Thoracic aorta (tissue), 2 donors: ENCODE measurements around the gene PER1. TPM values are rescaled to one million over a fixed set of nuclear protein-coding genes. Genes with fewer than 3 reads are reported as not detected.
A peak's percentile ranks its signal among the peaks of the same experiment; 100 is the strongest.

Experiments used
- ATAC-seq: fragments of 150-250 bp; one replicate; pipeline ENCODE4 v1.8.0; 2017; ENCODE audit warnings: low read depth; ENCODE audit not compliant: insufficient number of reproducible peaks, low FRiP score
- DNase-seq: peaks from one replicate; pipeline ENCODE4 v3.0.0-alpha.2; 2020; ENCODE audit warnings: low spot score
- H3K27ac ChIP-seq, 2 donors: fragments of 200-600 bp; sonication (generic); 1 replicate in 1 of 2; 2 replicates in 1 of 2; pipeline ENCODE4 v1.5.1; 2016; ENCODE audit warnings: mild to moderate bottlenecking in 2 of 2, moderate library complexity in 2 of 2
- H3K27me3 ChIP-seq: fragments of 200-600 bp; sonication (generic); replicated peaks from 2 replicates; pipeline ENCODE4 v1.6.0; 2016; ENCODE audit warnings: mild to moderate bottlenecking; ENCODE audit not compliant: insufficient read depth
- H3K36me3 ChIP-seq: fragments of 200-600 bp; sonication (generic); one replicate; pipeline ENCODE4 v1.5.1; 2016
- H3K4me1 ChIP-seq, 2 donors: fragments of 200-600 bp; sonication (generic); 1 replicate in 1 of 2; 2 replicates in 1 of 2; pipeline versions ENCODE4 v1.5.1 to v1.6.0; 2016; ENCODE audit warnings: low read depth in 2 of 2, mild to moderate bottlenecking in 1 of 2; ENCODE audit not compliant: control insufficient read depth in 1 of 2
- H3K4me3 ChIP-seq: fragments of 200-600 bp; sonication (generic); 2 replicates; pipeline ENCODE4 v1.5.1; 2016; ENCODE audit warnings: mild to moderate bottlenecking
- H3K9me3 ChIP-seq: fragments of 200-600 bp; sonication (generic); 2 replicates; pipeline ENCODE4 v1.5.1; 2016
- total RNA-seq, 2 donors: library from RNA; depleted of rRNA; stranded (reverse); fragments of >200 nt; gene quantifications; one replicate each; pipeline versions ENCODE4 v1.1.0 to v1.2.3, GENCODE V29; 2016
- TF ChIP-seq, protein P1 (sequence below): fragments of 200-600 bp; sonication (generic); IDR thresholded peaks from one replicate; pipeline ENCODE4 v1.5.1; 2019; ENCODE audit warnings: antibody characterized with exemption

PER1 gene
- total RNA-seq, 2 donors from 2014 or later, result 175 to 292 TPM

DNA sequence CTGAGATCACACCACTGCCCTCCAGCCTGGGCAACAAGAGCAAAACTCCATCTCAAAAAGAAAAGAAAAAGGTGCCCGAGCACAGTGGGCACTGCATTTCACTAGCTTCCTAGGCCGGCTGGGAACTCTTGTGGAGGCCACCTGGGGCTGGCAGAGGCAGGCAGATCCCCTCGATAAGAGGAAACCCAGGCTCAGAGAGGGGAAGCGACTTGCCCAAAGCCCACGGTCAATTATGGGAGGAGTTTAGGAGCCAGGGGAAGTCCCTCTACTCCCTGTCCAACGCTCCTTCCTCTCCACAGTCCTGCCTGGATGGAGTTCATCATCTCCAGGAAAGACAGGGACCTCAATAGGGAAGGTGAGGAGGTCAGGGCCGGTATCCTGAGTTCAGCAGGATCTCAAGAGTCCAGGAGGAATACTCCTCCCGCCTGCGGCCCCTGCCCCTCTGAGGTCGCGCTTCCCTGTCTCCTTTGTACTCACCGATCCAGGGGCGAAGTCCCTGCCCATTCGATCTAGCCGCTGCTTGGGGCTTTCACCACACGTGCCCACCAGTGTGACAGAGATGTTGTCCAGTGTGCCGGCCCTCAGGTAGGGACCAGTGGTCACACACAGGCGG lies 34.7 kb downstream of the PER1 start:
- no peak overlapping the region for H3K27ac ChIP-seq
- DNase-seq (no peak), ATAC-seq (no peak)
- no peaks in the 10 kb centered on the region for H3K36me3 ChIP-seq
- H3K4me3 ChIP-seq, result peak overlapping the region; percentile 80
- no peaks in the 10 kb centered on the region for H3K9me3 ChIP-seq
- TF ChIP-seq, protein P1, sequence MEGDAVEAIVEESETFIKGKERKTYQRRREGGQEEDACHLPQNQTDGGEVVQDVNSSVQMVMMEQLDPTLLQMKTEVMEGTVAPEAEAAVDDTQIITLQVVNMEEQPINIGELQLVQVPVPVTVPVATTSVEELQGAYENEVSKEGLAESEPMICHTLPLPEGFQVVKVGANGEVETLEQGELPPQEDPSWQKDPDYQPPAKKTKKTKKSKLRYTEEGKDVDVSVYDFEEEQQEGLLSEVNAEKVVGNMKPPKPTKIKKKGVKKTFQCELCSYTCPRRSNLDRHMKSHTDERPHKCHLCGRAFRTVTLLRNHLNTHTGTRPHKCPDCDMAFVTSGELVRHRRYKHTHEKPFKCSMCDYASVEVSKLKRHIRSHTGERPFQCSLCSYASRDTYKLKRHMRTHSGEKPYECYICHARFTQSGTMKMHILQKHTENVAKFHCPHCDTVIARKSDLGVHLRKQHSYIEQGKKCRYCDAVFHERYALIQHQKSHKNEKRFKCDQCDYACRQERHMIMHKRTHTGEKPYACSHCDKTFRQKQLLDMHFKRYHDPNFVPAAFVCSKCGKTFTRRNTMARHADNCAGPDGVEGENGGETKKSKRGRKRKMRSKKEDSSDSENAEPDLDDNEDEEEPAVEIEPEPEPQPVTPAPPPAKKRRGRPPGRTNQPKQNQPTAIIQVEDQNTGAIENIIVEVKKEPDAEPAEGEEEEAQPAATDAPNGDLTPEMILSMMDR, result no peak
- peaks cover 12% of the 10 kb centered on the region for H3K27me3 ChIP-seq
- H3K4me1 ChIP-seq, result peaks cover 26 to 36% of the 10 kb centered on the region in 2 donors

DNA sequence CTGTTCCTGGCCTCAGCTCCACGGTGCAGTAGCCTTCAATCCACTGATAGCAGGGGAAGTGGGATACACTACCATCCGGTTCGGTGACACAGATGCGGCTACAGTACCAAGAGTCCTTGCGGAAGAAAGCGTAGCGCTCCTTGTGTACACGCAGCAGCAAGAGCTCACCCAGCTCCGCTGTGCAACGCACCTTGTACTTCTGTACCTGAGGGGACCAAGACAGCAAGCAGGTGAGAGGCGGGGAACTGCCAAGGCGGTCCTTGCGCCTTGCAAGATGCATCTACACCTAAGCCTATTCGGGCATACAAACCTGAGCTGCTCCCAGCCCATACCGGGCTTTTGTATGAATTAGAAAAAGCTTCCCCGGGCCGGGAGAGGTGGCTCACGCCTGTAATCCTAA lies 35.4 kb downstream of the PER1 start:
- peaks cover 12% of the 10 kb centered on the region for H3K27me3 ChIP-seq
- H3K4me3 ChIP-seq, result no peak overlapping the region
- DNase-seq (no peak), ATAC-seq (no peak)
- TF ChIP-seq, protein P1, result no peak
- H3K4me1 ChIP-seq, result peaks cover 21 to 29% of the 10 kb centered on the region in 2 donors
- H3K27ac ChIP-seq, result no peak overlapping the region
- H3K36me3 ChIP-seq, result no peaks in the 10 kb centered on the region
- no peaks in the 10 kb centered on the region for H3K9me3 ChIP-seq

DNA sequence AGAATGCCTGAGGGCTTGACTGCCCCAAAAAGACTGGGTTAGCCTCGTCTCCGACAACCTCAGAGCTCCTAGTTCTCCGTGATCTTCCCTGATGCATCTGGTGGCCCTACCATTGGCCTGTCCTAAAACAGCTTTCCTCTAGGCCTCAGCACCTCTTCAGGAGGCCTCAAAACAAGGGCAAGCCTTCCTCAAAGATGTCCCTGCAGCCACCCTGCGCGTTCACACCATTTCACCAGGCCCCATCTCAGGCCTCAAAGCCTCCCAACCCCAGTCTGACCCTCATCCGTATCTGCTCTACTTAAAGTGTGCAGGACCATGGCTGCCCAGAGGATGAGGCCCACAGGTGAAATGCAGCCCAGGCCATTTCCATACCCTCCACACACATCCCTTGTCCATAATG lies 41.3 kb downstream of the PER1 start:
- H3K27ac ChIP-seq, result no peak overlapping the region
- TF ChIP-seq, protein P1, result no peak
- ATAC-seq, result no peak
- H3K9me3 ChIP-seq, result no peaks in the 10 kb centered on the region
- peaks cover 0 to 7% of the 10 kb centered on the region in 2 donors for H3K4me1 ChIP-seq
- no peak for DNase-seq
- H3K36me3 ChIP-seq, result no peaks in the 10 kb centered on the region
- H3K27me3 ChIP-seq, result peaks cover 2% of the 10 kb centered on the region
- no peak overlapping the region for H3K4me3 ChIP-seq

DNA sequence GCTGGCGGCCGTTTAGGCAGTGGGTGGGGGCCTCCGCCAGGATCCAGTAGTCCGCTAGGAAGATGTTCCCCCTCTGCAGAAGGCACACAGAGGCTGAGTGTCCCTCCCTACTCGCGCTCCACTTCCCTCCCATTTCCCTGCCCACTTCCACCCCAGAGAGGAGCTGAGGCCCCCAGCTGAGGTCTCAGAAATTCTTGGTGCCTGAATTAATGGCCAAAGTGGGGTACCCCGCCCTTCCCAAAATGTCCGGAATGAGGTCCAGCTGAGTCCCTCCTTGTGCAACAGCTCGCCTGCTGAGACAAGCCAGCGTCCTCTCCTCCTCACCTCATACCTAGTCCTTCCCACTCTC lies 41.8 kb downstream of the PER1 start:
- H3K27me3 ChIP-seq, result no peaks in the 10 kb centered on the region
- H3K36me3 ChIP-seq, result no peaks in the 10 kb centered on the region
- peaks cover 0 to 7% of the 10 kb centered on the region in 2 donors for H3K4me1 ChIP-seq
- DNase-seq (no peak), ATAC-seq (no peak)
- no peak overlapping the region for H3K4me3 ChIP-seq
- H3K27ac ChIP-seq, result no peak overlapping the region
- TF ChIP-seq, protein P1, result no peak
- no peaks in the 10 kb centered on the region for H3K9me3 ChIP-seq

DNA sequence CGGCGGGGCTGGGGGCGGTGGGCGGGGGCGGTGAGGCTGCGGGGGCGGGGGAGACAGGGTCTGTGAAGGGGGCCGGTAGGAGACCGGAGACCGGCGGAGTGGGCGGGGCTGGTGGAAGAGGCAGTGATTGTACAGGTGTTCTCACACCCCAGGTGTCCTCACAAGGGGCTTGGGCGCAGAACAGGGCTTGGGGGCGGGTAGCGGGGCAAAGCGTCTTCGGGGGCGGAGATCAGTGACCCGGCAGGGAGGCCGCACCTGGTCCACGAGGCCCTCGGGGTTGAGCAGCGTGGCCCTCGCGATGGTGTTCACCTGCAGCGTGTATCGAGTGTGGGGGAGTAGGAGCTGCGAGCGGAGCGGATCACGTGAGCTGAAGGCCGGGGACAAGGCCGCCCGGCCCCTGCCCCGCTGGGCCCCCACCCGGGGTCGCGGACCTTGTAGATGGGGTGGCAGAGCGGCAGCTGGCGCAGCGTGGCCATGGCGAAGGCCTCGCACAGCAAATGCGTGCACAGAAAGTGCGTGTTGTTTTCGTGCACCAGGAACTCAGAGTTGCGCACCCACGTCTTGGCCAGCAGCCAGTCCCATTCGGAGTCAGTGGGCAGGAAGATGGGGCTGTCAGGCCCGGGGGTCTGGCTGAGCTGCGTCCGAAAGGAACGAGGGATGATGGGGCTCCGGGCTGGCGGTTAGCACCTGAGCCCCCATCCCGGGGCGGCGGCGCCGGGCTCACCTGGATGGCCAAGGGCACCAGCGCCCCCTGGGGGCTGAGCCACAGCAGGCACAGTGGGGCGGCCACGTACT lies 42.3 kb downstream of the PER1 start:
- ATAC-seq (no peak), DNase-seq (no peak)
- Histone ChIP-seq H3K4me3 (peak overlapping the region; percentile 51), H3K4me1 (peaks cover 0 to 7% of the 10 kb centered on the region in 2 donors), H3K36me3 (no peaks in the 10 kb centered on the region), H3K27ac (no peak overlapping the region), H3K27me3 (no peaks in the 10 kb centered on the region), H3K9me3 (no peaks in the 10 kb centered on the region)
- TF ChIP-seq, protein P1, result peak; percentile 68
